OCI-LY7 (cell line): ENCODE measurements around the gene PARD3.

Source experiments
- EZH2phosphoT487 ChIP-seq: fragments of 200-600 bp; sonication (generic); IDR thresholded peaks from 2 replicates; pipeline ENCODE4 v1.6.1; 2018; ENCODE audit warnings: low read depth, borderline replicate concordance, mild to moderate bottlenecking, mixed run types, antibody characterized with exemption, low read length, moderate library complexity, mixed read lengths
- TF ChIP-seq, protein P1 (sequence below): fragments of 200-600 bp; sonication (generic); conservative IDR thresholded peaks from 2 replicates; pipeline ENCODE4 v1.5.1; 2014; ENCODE audit warnings: mild to moderate bottlenecking, antibody characterized with exemption, low read length, moderate library complexity, mixed read lengths

DNA sequence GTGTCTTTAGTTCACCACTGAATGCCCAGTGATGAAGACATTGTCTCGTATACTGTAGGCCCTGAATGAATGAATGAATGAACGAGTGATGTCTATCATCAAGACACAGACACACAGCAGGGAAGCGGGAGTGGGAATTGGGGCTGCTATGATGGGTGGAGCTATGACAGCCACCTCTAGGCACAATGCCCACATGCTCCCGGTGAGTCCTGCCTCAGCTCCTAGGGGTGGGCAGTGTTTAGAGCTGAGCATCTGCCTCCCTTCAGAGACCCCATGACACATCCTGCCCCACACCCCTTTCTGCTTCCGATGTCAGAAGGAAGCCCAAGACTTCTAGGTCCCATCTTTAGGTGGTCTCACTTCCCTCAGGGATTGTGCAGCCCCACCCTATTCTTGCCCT lies 714.1 kb downstream of the PARD3 start:
- TF ChIP-seq, protein P1, sequence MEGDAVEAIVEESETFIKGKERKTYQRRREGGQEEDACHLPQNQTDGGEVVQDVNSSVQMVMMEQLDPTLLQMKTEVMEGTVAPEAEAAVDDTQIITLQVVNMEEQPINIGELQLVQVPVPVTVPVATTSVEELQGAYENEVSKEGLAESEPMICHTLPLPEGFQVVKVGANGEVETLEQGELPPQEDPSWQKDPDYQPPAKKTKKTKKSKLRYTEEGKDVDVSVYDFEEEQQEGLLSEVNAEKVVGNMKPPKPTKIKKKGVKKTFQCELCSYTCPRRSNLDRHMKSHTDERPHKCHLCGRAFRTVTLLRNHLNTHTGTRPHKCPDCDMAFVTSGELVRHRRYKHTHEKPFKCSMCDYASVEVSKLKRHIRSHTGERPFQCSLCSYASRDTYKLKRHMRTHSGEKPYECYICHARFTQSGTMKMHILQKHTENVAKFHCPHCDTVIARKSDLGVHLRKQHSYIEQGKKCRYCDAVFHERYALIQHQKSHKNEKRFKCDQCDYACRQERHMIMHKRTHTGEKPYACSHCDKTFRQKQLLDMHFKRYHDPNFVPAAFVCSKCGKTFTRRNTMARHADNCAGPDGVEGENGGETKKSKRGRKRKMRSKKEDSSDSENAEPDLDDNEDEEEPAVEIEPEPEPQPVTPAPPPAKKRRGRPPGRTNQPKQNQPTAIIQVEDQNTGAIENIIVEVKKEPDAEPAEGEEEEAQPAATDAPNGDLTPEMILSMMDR = no peak
- no peak for TF ChIP-seq EZH2phosphoT487
